Upper lobe of left lung (tissue), 4 donors: ENCODE data around the gene GSG1L.

ENCODE experiments used
- POLR2A ChIP-seq, 4 donors: fragments of 450-650 bp; IDR thresholded peaks; one replicate each; pipeline ENCODE4 v1.5.1; 2016 to 2017; ENCODE audit warnings: antibody characterized with exemption in 4 of 4, mild to moderate bottlenecking in 2 of 4
- POLR2AphosphoS5 ChIP-seq, 2 donors: sonication (generic); formaldehyde crosslinking; IDR thresholded peaks; one replicate each; pipeline ENCODE4 v1.5.1; 2017; ENCODE audit warnings: antibody characterized with exemption in 2 of 2
- TF ChIP-seq, protein P1 (sequence below), 6 experiments: fragments of 450-650 bp in 4 of 6; fragments of 200-600 bp in 2 of 6; sonication (generic) in 2 of 6; IDR thresholded peaks; one replicate each; pipeline ENCODE4 v1.5.1; 2016 to 2019; ENCODE audit warnings: antibody characterized with exemption in 6 of 6

DNA sequence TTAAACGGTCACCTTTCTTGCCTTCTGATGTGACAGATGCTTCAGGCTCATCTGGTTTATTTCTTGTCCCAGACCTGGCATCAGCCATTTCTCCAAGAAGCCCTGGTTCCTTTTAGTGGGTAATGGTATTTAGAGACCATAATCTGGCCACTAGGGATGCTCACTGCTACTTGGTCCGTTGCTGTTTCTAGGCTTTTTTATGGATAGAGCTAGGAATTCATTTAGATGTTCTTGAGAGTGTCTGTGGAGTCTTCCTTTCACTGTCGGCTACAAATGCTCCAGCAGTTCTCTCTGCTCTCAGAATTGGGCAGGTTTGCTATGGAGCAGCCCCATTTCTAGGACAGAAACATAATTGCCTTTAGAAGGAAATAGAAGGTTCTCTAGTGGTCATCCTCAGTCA, 299.1 kb downstream of the GSG1L start:
- TF ChIP-seq, protein P1, sequence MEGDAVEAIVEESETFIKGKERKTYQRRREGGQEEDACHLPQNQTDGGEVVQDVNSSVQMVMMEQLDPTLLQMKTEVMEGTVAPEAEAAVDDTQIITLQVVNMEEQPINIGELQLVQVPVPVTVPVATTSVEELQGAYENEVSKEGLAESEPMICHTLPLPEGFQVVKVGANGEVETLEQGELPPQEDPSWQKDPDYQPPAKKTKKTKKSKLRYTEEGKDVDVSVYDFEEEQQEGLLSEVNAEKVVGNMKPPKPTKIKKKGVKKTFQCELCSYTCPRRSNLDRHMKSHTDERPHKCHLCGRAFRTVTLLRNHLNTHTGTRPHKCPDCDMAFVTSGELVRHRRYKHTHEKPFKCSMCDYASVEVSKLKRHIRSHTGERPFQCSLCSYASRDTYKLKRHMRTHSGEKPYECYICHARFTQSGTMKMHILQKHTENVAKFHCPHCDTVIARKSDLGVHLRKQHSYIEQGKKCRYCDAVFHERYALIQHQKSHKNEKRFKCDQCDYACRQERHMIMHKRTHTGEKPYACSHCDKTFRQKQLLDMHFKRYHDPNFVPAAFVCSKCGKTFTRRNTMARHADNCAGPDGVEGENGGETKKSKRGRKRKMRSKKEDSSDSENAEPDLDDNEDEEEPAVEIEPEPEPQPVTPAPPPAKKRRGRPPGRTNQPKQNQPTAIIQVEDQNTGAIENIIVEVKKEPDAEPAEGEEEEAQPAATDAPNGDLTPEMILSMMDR (IDR thresholded peaks at IDR 0.05), result no peak
- TF ChIP-seq POLR2A (IDR thresholded peaks at IDR 0.05) (no peak), POLR2AphosphoS5 (IDR thresholded peaks at IDR 0.05) (no peak)
